Transverse colon (tissue), 4 donors: ENCODE results near the gene GADD45B. TPM values are rescaled to one million over a fixed set of nuclear protein-coding genes. Genes with fewer than 3 reads are reported as not detected.
A peak's percentile ranks its signal among the peaks of the same experiment; 100 is the strongest.

ENCODE experiments used
- DNase-seq: peaks from one replicate; pipeline ENCODE4 v3.0.0-alpha.2; 2019
- H3K27ac ChIP-seq, 4 donors: fragments of 200-600 bp; sonication (generic); 2 replicates each; pipeline ENCODE4 v1.5.1; 2016 to 2018; ENCODE audit warnings: inconsistent platforms in 4 of 4
- H3K27me3 ChIP-seq: fragments of 200-600 bp; sonication (generic); 2 replicates; pipeline ENCODE4 v1.5.1; 2017; ENCODE audit warnings: inconsistent platforms
- H3K36me3 ChIP-seq, 4 donors: fragments of 200-600 bp; sonication (generic); 2 replicates each; pipeline ENCODE4 v1.5.1; 2017 to 2019; ENCODE audit warnings: inconsistent platforms in 4 of 4
- H3K4me1 ChIP-seq, 4 donors: fragments of 200-600 bp; sonication (generic); 2 replicates each; pipeline ENCODE4 v1.5.1; 2017 to 2020; ENCODE audit warnings: inconsistent platforms in 4 of 4
- H3K4me3 ChIP-seq, 4 donors: fragments of 200-600 bp; sonication (generic); 1 replicate in 1 of 4; 2 replicates in 3 of 4; pipeline versions ENCODE4 v1.5.1 to v1.6.1; 2017 to 2019; ENCODE audit warnings: inconsistent platforms in 4 of 4
- H3K9me3 ChIP-seq, 2 donors: fragments of 200-600 bp; sonication (generic); 2 replicates each; pipeline ENCODE4 v1.5.1; 2017 to 2019; ENCODE audit warnings: inconsistent platforms in 2 of 2
- EP300 ChIP-seq: sonication (generic); formaldehyde crosslinking; IDR thresholded peaks from one replicate; pipeline ENCODE4 v1.6.1; 2017; ENCODE audit warnings: antibody characterized with exemption, low read depth
- POLR2A ChIP-seq: fragments of 450-650 bp; IDR thresholded peaks from one replicate; pipeline ENCODE4 v1.6.1; 2016; ENCODE audit warnings: antibody characterized with exemption, mild to moderate bottlenecking, moderate library complexity
- POLR2AphosphoS5 ChIP-seq, 3 donors: sonication (generic); formaldehyde crosslinking; IDR thresholded peaks; one replicate each; pipeline ENCODE4 v1.6.1; 2016; ENCODE audit warnings: antibody characterized with exemption in 3 of 3
- WGBS, 2 donors: methylation state at CpG; one replicate each; pipeline ENCODE4 v1.1.5; 2018; ENCODE audit warnings: low coverage in 1 of 2; 5-methylcytosine and 5-hydroxymethylcytosine counted together
- in situ Hi-C, 4 donors: fragments of 200-750 bp; cut with MboI; loops; one replicate each; pipeline versions ENCODE4 v1.15.0 to v1.15.1; 2017; ENCODE audit warnings: low sequenced_read_pairs in 3 of 4, low pct_ligation_motif_present in 1 of 4, low pct_unique_long_range_greater_than_20kb in 1 of 4
- intact Hi-C: fragments of 100-400 bp; cut with DNase I; formaldehyde crosslinking; loops from one replicate; pipeline ENCODE4 v1.15.1; 2023; ENCODE audit warnings: low total_unique reads
- total RNA-seq, 4 donors: library from RNA; depleted of rRNA; stranded (reverse); fragments of >200 nt; gene quantifications; one replicate each; pipeline ENCODE4 v1.1.0, GENCODE V29; 2016
- TF ChIP-seq, protein P1 (sequence below), 5 experiments: fragments of 200-600 bp in 3 of 5; fragments of 450-650 bp in 2 of 5; sonication (generic) in 3 of 5; IDR thresholded peaks; 1 replicate in 2 of 5; 2 replicates in 3 of 5; pipeline ENCODE4 v1.5.1; 2016 to 2017; ENCODE audit warnings: antibody characterized with exemption in 5 of 5, inconsistent platforms in 3 of 5, mild to moderate bottlenecking in 2 of 5, moderate library complexity in 1 of 5

The GADD45B gene, protein sequence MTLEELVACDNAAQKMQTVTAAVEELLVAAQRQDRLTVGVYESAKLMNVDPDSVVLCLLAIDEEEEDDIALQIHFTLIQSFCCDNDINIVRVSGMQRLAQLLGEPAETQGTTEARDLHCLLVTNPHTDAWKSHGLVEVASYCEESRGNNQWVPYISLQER
- total RNA-seq = 100 to 1,000 TPM in 3 of 4 donors, 10 to 100 TPM in 1; 59.0 to 280 (median 167) TPM

DNA sequence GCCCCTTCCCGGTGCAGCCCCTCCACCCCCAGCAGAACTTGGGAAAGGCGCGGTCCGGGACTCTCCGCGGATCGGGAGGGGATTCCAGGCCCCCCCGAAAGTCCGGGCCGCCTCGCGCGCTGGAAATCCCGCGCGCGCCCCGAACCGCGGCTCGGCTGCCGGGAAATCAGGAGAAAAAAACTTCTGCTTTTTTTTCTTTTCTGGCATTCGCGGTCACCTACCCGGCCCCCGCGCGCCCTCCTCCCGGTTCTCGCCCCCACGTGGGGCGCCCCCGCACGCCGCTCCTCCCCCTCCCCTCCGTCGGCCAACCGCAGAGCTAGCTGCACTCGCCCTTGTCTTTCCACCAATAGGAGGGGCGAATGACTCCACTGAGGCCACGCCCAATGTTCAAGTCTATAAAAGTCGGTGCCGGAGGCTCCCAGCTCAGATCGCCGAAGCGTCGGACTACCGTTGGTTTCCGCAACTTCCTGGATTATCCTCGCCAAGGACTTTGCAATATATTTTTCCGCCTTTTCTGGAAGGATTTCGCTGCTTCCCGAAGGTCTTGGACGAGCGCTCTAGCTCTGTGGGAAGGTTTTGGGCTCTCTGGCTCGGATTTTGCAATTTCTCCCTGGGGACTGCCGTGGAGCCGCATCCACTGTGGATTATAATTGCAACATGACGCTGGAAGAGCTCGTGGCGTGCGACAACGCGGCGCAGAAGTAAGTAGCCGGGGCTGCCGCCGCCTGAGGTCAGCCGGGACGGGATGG is at the start of gene GADD45B:
Gene GADD45B, plus strand, starts transcription at position 426 of the 749 bp plus-strand sequence. Its CDS starts 232 bp downstream, at position 658.
- no peaks in the 10 kb centered on the region for H3K36me3 ChIP-seq
- peak within 1 kb of the TSS; percentile 67 to 95 (median 82) for H3K4me3 ChIP-seq
- no peaks in the 10 kb centered on the region for H3K27me3 ChIP-seq
- H3K4me1 ChIP-seq = peaks cover 10 to 43% (median 36%) of the 10 kb centered on the region in 4 donors
- no peaks in the 10 kb centered on the region for H3K9me3 ChIP-seq
- intact Hi-C loops = loop anchor here (2.0 kb wide), 3 partner anchors 19 to 103 kb away; no protein-coding TSS in a partner anchor
- DNase-seq = peak; percentile 98
- 0% methylated on average over 65 of the region's 70 CpGs; no CpG with 5 or more reads in 1 of the 2 donors for WGBS, 2 donors
- H3K27ac ChIP-seq = peak within 1 kb of the TSS; percentile 91 to 96 (median 93)
- TF ChIP-seq, protein P1, sequence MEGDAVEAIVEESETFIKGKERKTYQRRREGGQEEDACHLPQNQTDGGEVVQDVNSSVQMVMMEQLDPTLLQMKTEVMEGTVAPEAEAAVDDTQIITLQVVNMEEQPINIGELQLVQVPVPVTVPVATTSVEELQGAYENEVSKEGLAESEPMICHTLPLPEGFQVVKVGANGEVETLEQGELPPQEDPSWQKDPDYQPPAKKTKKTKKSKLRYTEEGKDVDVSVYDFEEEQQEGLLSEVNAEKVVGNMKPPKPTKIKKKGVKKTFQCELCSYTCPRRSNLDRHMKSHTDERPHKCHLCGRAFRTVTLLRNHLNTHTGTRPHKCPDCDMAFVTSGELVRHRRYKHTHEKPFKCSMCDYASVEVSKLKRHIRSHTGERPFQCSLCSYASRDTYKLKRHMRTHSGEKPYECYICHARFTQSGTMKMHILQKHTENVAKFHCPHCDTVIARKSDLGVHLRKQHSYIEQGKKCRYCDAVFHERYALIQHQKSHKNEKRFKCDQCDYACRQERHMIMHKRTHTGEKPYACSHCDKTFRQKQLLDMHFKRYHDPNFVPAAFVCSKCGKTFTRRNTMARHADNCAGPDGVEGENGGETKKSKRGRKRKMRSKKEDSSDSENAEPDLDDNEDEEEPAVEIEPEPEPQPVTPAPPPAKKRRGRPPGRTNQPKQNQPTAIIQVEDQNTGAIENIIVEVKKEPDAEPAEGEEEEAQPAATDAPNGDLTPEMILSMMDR (IDR thresholded peaks at IDR 0.05) = no peak
- TF ChIP-seq POLR2AphosphoS5 (IDR thresholded peaks at IDR 0.05) = peak; percentile 100
- peak; percentile 100 for TF ChIP-seq POLR2A
- peak; percentile 80 for TF ChIP-seq EP300
- in situ Hi-C loops = loop anchor here in 1 of 4 donors (10.0 kb wide), 1 partner anchor 139 kb away; no protein-coding TSS in a partner anchor

DNA sequence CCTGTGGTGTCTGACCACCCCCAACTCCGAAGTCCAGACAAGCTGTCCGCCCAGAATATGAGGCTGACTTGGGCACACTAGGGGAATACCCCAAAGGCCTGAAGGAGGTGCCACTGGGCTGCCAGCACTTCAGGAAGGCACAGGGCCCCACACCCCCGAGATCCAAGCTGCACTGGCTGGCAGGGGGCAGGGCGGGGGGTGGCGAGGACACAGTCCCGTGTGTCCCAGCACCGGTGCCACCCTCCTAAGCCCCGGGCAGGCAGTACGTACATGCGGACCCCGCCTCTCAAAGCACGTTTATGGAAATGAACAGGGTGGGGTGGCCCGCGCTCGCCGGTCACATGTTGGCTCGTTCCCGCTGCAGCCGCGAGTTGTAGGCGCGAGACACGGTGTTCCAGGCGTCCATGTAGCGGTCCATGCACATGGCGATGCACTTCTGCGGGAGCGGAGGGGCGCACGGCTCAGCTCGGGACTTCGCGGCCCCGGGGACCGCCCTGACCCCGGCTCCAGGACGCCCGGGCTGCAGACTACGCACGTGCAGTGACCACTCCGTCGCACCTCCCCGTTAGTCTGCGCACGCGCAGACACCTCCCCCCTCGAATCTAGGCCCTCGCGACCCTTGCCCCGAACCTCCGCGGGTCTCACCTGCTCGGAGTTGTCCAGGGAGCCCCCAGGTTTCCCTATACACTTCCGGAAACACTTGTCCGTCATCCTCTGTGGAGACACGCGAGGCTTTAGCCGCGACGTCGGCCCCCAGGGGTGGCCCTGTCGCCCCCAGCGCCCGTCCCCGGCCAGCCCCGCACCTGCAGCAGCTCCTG is 49.1 kb upstream of the GADD45B start:
- 4 to 16% methylated on average over 3 to 40 of the region's 66 CpGs for WGBS, 2 donors
- DNase-seq = peak; percentile 53
- no peaks in the 10 kb centered on the region for H3K27me3 ChIP-seq

DNA sequence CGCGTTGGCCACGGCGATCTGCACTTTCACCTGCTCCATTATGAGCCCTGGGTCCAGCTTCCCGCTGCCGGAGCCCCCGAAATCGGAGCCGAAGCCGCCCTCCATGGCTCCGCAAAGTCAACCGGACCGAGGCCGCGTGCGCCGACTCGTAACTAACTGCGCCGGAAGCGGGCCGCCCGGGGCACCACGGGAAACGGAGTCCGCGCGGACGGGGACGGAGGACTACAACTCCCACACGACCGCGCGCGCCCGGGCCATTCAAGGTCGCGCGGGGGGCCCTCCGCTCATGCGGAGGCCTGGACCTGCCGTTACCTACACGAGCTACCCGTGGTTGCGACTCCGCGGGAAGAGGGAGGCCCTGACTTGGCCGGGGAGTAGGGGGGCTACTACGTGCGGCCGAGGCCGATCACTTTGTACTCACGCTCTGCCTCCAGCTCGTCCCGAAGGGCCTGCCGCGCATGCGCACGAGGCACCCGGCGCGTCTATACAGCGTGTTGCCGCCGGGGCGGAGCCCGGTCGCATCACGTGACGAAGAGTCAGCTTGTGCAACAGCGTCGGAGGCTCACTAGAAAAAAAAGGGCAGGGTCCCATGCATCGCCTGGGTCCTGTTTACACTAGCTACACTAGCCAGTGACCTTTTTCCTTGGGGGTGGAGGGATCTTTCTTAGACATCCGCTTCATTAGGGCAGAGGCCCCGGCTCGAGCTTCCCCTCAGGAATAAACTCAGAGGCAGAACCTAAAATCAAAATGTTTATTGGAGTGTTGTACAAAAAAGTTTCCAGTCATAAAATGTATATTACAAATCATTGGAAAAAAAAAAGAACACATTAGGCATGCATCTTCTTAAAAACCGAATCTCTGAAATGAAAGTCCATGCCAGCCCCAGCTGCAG is 48.3 kb upstream of the GADD45B start, which contains the start of gene TIMM13:
Gene TIMM13, minus strand, starts transcription at position 158 of the 892 bp plus-strand sequence. Its CDS starts 53 bp downstream, at position 105.
- Histone ChIP-seq H3K4me3 (peak within 1 kb of the TSS; percentile 77 to 83 (median 80)), H3K9me3 (no peaks in the 10 kb centered on the region), H3K36me3 (no peaks in the 10 kb centered on the region), H3K4me1 (peaks cover 15 to 32% (median 26%) of the 10 kb centered on the region in 4 donors), H3K27me3 (no peaks in the 10 kb centered on the region), H3K27ac (peak within 1 kb of the TSS; percentile 94 to 98 (median 96))
- 0 to 1% methylated on average over 1 to 28 of the region's 77 CpGs for WGBS, 2 donors
- DNase-seq = peak; percentile 97
- peak; percentile 85 for TF ChIP-seq POLR2A
- no peak for TF ChIP-seq EP300
- TF ChIP-seq POLR2AphosphoS5 (IDR thresholded peaks at IDR 0.05) = peak; percentile 34 to 80 (median 80)
- TF ChIP-seq, protein P1 (IDR thresholded peaks at IDR 0.05) = no peak
- in situ Hi-C loops = no loop called here
- intact Hi-C loops = no loop called here

More for the DNA sequence above, 49.1 kb upstream of the GADD45B start:
- no peaks in the 10 kb centered on the region for H3K36me3 ChIP-seq
- peak overlapping the region; percentile 77 to 83 (median 80) for H3K4me3 ChIP-seq
- intact Hi-C loops = no loop called here
- no peaks in the 10 kb centered on the region for H3K9me3 ChIP-seq
- peak overlapping the region; percentile 94 to 98 (median 96) for H3K27ac ChIP-seq
- H3K4me1 ChIP-seq = peaks cover 15 to 32% (median 26%) of the 10 kb centered on the region in 4 donors
- in situ Hi-C loops = no loop called here
- TF ChIP-seq, protein P1 (IDR thresholded peaks at IDR 0.05) = no peak
- no peak for TF ChIP-seq POLR2AphosphoS5 (IDR thresholded peaks at IDR 0.05)
- no peak for TF ChIP-seq POLR2A
- TF ChIP-seq EP300 = no peak
